Small intestine (tissue), 7 donors: Measurements from ENCODE around the gene SGCG. TPM values are rescaled to one million over a fixed set of nuclear protein-coding genes. Genes with fewer than 3 reads are reported as not detected.
"Not testable (repeated sequence)": the region's sequence is repeated elsewhere in the genome, so short reads cannot be mapped to it uniquely, and the experiment has no call there.

Experiments used
- DNase-seq, 2 donors: peaks; one replicate each; pipeline versions ENCODE4 v3.0.0 to v3.0.0-alpha.2; 2013
- FAIRE-seq: peaks from 2 replicates; lab custom pipeline; 2012; peaks lifted over from hg19 to GRCh38; lab: Jason Lieb, UNC
- H3K27ac ChIP-seq, 3 donors: one replicate each; pipeline ENCODE4 v1.5.1; 2013; ENCODE audit warnings: low read length in 2 of 3, mild to moderate bottlenecking in 2 of 3, control low read depth in 1 of 3, inconsistent platforms in 1 of 3, low read depth in 1 of 3, moderate library complexity in 1 of 3
- H3K27me3 ChIP-seq, 3 donors: one replicate each; pipeline ENCODE4 v1.6.1; 2013; ENCODE audit warnings: low read length in 3 of 3, inconsistent platforms in 1 of 3; ENCODE audit not compliant: control insufficient read depth in 3 of 3, insufficient read depth in 3 of 3
- H3K36me3 ChIP-seq, 3 donors: one replicate each; pipeline ENCODE4 v1.6.1; 2013; ENCODE audit warnings: low read length in 3 of 3, inconsistent platforms in 1 of 3, low read depth in 1 of 3, mild to moderate bottlenecking in 1 of 3, moderate library complexity in 1 of 3; ENCODE audit not compliant: control insufficient read depth in 3 of 3, insufficient read depth in 2 of 3
- H3K4me1 ChIP-seq, 3 donors: one replicate each; pipeline ENCODE4 v1.6.1; 2013; ENCODE audit warnings: low read length in 2 of 3, inconsistent platforms in 1 of 3, low read depth in 1 of 3, mild to moderate bottlenecking in 1 of 3, moderate library complexity in 1 of 3; ENCODE audit not compliant: control insufficient read depth in 3 of 3, insufficient read depth in 2 of 3
- H3K4me3 ChIP-seq, 3 donors: one replicate each; pipeline ENCODE4 v1.5.1; 2013; ENCODE audit warnings: low read length in 3 of 3, control low read depth in 1 of 3, inconsistent platforms in 1 of 3, low read depth in 1 of 3, mild to moderate bottlenecking in 1 of 3, moderate library complexity in 1 of 3
- H3K9me3 ChIP-seq, 2 donors: one replicate each; pipeline ENCODE4 v1.6.1; 2013; ENCODE audit warnings: low read depth in 1 of 2, low read length in 1 of 2; ENCODE audit not compliant: control insufficient read depth in 2 of 2, insufficient read depth in 1 of 2
- WGBS, 3 donors: extraction: QIAGEN DNeasy Blood & Tissue Kit; methylation state at CpG; one replicate each; pipeline ENCODE4 v1.1.7; 2013; 5-methylcytosine and 5-hydroxymethylcytosine counted together
- polyA plus RNA-seq, 4 donors: library from polyadenylated mRNA; stranded (reverse) in 3 of 4; unstranded in 1 of 4; fragments of 200-250 nt in 3 of 4; fragments of 120-200 nt in 1 of 4; gene quantifications; one replicate each; pipeline versions ENCODE4 v1.2.1 to v1.2.3, GENCODE V29; 2013
- donor health status: healthy with polysubstance abuse.
- donor health status: control.
- donor health status: control.
- donor health status: Bipolar disorder and iron deficiency.
- donor health status: healthy.

SGCG gene
- polyA plus RNA-seq, 4 donors = 0.35 to 0.43 TPM; not detected in 2

DNA sequence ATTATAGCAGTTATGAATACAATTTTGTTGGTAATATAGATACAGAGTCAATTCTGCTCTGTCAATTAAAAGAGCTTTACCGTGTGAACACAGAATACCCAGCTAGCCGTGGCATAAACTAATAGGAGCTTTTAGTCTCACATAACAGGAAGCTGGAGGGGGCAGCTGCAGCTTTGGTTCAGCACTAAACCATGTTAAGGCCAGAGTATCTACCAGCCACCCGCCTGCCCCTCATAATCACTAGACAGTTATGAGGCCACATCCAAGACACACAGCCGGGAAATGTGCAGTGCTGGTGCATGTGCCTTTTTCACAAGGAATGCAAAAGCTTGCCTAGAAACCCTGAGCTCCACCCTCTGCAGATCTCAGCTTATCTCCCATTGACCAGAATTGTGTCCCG is 62.3 kb downstream of the SGCG start:
- WGBS, 3 donors = 65 to 74% (median 67%) methylated on average over 5 of the region's 5 CpGs
- Histone ChIP-seq H3K36me3 (no peaks in the 10 kb centered on the region), H3K4me1 (no peaks in the 10 kb centered on the region), H3K27me3 (no peaks in the 10 kb centered on the region), H3K9me3 (no peaks in the 10 kb centered on the region), H3K27ac (no peak overlapping the region), H3K4me3 (no peak overlapping the region)
- DNase-seq (no peak), FAIRE-seq (no peak)

DNA sequence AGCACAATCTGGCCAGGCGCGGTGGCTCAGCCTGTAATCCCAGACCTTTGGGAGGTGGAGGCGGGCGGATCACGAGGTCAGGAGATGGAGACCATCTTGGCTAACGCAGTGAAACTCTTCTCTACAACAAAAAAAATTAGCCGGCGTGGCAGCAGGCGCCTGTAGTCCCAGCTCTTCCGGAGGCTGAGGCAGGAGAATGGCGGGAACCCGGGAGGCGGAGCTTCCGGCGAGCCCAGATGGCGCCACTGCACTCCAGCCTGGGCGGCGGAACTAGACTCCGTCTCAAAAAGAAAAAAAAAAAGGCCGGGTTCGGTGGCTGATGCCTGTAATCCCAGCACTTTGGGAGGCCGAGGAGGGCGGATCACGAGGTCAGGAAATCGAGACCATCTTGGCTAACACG is 67.6 kb downstream of the SGCG start:
- H3K4me1 ChIP-seq, H3K9me3 ChIP-seq, H3K27me3 ChIP-seq, H3K36me3 ChIP-seq, FAIRE-seq, H3K27ac ChIP-seq, H3K4me3 ChIP-seq, DNase-seq: not testable (repeated sequence)
- 94 to 99% (median 97%) methylated on average over 25 to 26 of the region's 26 CpGs for WGBS, 3 donors

DNA sequence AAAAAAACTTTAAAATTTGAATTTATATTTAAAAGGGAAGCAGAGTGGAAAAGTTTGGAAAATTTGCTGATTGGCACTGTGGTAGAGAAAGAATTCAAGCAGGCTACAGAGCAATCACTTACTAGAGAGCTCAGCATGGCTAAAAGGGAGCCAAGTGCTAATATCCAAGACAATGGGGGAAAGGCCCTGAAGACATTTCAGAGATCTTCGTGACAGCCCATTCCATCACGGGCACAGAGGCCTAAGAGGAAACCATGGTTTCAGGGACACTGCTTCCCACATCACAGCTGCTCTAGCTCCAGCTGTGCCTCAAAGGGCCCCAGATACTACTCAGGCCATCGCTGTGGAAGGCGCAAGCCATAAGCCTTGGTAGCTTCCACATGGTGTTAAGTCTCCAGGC is 73.7 kb downstream of the SGCG start:
- Histone ChIP-seq H3K27me3 (no peaks in the 10 kb centered on the region), H3K9me3 (no peaks in the 10 kb centered on the region), H3K4me3 (no peak overlapping the region), H3K27ac (no peak overlapping the region), H3K36me3 (no peaks in the 10 kb centered on the region), H3K4me1 (no peaks in the 10 kb centered on the region)
- FAIRE-seq (no peak), DNase-seq (no peak)
- 85 to 95% (median 87%) methylated on average over 4 of the region's 4 CpGs for WGBS, 3 donors

DNA sequence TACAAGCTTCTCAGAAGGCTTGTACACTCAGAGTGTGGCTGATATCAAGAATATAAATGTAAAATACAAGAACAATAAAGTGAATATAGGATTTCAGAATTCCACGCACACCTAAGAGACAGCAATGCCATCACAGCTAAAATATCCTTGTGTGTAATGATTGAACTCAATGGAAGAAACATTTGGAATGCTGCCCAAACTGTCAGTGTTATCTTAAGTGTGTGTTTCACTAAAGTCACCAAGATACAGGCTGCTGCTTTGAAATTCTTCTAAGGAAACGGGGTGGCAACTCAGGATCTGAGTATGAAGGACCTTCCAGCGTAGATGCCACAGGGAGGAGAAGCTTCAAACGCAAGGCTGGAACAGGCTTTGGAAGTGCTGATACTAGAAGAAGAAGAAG is 86.8 kb downstream of the SGCG start:
- DNase-seq (no peak), FAIRE-seq (no peak)
- Histone ChIP-seq H3K27me3 (no peaks in the 10 kb centered on the region), H3K9me3 (no peaks in the 10 kb centered on the region), H3K4me1 (no peaks in the 10 kb centered on the region), H3K27ac (no peak overlapping the region), H3K36me3 (no peaks in the 10 kb centered on the region), H3K4me3 (no peak overlapping the region)
- 73 to 78% (median 75%) methylated on average over 4 of the region's 4 CpGs for WGBS, 3 donors

DNA sequence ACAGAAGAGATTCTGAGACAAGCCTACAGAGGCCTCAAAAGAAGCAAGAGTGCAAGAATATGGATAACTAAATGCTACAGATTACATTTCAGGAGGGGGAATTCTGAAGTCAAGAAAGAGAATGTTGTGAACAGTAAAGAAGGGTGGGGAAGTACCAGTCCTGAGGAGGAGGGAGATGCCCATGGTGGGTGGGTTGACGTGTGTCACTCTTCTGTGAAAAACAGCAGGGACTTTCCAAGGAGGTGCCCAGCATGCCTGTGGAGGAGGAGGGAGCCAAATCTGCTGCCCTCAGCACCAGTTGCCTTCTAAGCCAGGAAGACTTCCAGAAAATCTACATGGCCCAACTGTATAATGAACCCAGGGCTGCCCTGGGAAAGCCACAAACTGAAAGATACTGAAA is 87.7 kb downstream of the SGCG start:
- no peaks in the 10 kb centered on the region for H3K27me3 ChIP-seq
- no peaks in the 10 kb centered on the region for H3K36me3 ChIP-seq
- H3K9me3 ChIP-seq = no peaks in the 10 kb centered on the region
- no peak overlapping the region for H3K4me3 ChIP-seq
- 47 to 59% (median 59%) methylated on average over 1 of the region's 1 CpG for WGBS, 3 donors
- no peak overlapping the region for H3K27ac ChIP-seq
- DNase-seq (no peak), FAIRE-seq (no peak)
- H3K4me1 ChIP-seq = no peaks in the 10 kb centered on the region

DNA sequence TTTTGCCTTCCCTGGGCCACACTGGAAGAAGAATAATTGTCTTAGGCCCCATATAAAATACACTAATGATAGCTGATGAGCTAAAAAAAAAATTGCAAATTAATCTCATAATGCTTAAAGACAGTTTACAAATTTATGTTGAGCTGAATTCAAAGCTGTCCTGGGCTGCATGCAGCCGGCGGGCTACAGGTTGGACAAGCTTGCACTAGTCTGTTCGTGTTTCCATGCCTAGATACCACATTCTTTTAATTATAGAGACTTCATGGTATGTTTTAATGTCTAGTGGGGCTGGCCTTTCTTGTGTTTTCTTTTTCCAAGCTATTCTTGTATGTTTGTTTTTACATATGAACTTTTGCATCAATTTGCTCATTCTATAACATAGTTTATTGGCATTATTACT is 90.6 kb downstream of the SGCG start:
- Histone ChIP-seq H3K36me3 (no peaks in the 10 kb centered on the region), H3K9me3 (no peaks in the 10 kb centered on the region), H3K4me1 (no peaks in the 10 kb centered on the region), H3K27ac (no peak overlapping the region), H3K4me3 (no peak overlapping the region), H3K27me3 (no peaks in the 10 kb centered on the region)
- 82 to 86% (median 86%) methylated on average over 3 of the region's 3 CpGs for WGBS, 3 donors
- DNase-seq (no peak), FAIRE-seq (no peak)

DNA sequence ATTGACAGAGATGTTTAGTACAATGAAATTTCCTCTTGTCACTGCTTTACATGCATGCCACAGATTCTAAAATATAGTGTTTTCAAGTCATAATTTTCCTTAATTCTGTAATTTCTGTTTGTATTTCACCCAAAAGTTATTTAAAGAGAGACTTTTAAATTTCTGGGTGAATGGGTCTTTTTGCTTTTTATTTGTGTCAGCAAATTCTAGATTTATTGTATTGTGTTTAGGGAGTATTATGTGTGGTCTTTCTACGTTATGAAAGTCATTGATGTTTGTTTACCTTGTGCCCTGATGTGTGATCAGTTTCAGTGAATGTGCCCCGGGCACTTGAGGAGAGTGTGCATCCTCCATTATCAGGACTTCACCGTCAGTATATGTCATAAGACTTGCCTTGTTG is 92.7 kb downstream of the SGCG start:
- FAIRE-seq (no peak), DNase-seq (no peak)
- no peak overlapping the region for H3K27ac ChIP-seq
- H3K36me3 ChIP-seq = no peaks in the 10 kb centered on the region
- no peak overlapping the region for H3K4me3 ChIP-seq
- 43 to 58% (median 55%) methylated on average over 3 of the region's 3 CpGs for WGBS, 3 donors
- no peaks in the 10 kb centered on the region for H3K4me1 ChIP-seq
- no peaks in the 10 kb centered on the region for H3K9me3 ChIP-seq
- H3K27me3 ChIP-seq = no peaks in the 10 kb centered on the region

DNA sequence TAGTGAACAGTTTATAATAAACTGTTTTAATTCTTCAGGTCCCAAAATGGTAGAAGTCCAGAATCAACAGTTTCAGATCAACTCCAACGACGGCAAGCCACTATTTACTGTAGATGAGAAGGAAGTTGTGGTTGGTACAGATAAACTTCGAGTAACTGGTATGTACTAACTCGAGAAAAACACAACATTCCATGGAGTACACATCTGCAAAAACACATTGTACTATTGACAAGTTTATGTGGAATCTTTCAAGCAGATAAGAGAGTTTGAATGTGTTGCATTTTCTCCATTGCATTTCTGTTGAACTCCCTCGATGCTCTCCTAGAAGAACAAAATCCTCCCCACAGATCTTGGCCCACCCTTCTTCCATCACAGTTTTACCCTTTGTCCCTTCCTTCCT is 98.5 kb downstream of the SGCG start:
- Histone ChIP-seq H3K9me3 (no peaks in the 10 kb centered on the region), H3K36me3 (no peaks in the 10 kb centered on the region), H3K27me3 (no peaks in the 10 kb centered on the region), H3K4me3 (no peak overlapping the region), H3K27ac (no peak overlapping the region), H3K4me1 (no peaks in the 10 kb centered on the region)
- no peak for DNase-seq
- FAIRE-seq = no peak
- 63 to 78% (median 65%) methylated on average over 5 of the region's 5 CpGs for WGBS, 3 donors

DNA sequence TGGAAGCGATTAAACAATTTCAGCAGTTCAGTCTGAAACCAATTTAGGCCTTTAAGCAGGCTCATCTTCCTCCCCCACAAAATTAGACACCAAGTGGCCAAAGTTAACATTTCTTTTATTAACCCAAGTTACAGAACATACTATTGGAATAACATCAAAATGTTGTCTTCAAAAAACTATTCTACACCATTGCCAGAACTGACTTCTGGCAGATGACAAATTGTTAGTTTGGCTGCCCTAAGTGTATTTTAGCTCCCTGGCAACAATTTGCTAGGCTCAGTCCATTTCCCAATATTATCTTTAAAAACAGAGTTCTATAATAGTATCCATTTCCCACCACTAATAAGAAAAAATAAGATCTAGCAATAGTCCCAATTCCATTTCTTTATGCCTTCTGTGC is 107.8 kb downstream of the SGCG start:
- WGBS, 3 donors = 91 to 100% (median 97%) methylated on average over 1 of the region's 1 CpG
- DNase-seq = no peak
- no peak overlapping the region for H3K4me3 ChIP-seq

More for the DNA sequence above, 107.8 kb downstream of the SGCG start:
- H3K27me3 ChIP-seq = no peaks in the 10 kb centered on the region
- FAIRE-seq = no peak
- no peaks in the 10 kb centered on the region for H3K36me3 ChIP-seq
- H3K9me3 ChIP-seq = no peaks in the 10 kb centered on the region
- H3K27ac ChIP-seq = no peak overlapping the region
- no peaks in the 10 kb centered on the region for H3K4me1 ChIP-seq
